K562 treated with DMSO at 1 percent for 48 hours (cell line): ENCODE data around the gene TLR8. TPM values are rescaled to one million over a fixed set of nuclear protein-coding genes. Genes with fewer than 3 reads are reported as not detected.

ENCODE experiments used
- total RNA-seq: library from RNA; unstranded; fragments of 300-600 nt; gene quantifications from 2 replicates; pipeline ENCODE4 v1.2.3, GENCODE V29; 2022; ENCODE audit warnings: low replicate concordance; ENCODE audit errors: extremely low read depth

TLR8 gene
- not detected in 2 replicates for total RNA-seq

GRCh38 chrX:12906046-12906761 lies at the start of gene TLR8:
Gene TLR8 (plus strand): TSS chrX:12906620. CDS start chrX:12906707, 87 bp downstream.

DNA sequence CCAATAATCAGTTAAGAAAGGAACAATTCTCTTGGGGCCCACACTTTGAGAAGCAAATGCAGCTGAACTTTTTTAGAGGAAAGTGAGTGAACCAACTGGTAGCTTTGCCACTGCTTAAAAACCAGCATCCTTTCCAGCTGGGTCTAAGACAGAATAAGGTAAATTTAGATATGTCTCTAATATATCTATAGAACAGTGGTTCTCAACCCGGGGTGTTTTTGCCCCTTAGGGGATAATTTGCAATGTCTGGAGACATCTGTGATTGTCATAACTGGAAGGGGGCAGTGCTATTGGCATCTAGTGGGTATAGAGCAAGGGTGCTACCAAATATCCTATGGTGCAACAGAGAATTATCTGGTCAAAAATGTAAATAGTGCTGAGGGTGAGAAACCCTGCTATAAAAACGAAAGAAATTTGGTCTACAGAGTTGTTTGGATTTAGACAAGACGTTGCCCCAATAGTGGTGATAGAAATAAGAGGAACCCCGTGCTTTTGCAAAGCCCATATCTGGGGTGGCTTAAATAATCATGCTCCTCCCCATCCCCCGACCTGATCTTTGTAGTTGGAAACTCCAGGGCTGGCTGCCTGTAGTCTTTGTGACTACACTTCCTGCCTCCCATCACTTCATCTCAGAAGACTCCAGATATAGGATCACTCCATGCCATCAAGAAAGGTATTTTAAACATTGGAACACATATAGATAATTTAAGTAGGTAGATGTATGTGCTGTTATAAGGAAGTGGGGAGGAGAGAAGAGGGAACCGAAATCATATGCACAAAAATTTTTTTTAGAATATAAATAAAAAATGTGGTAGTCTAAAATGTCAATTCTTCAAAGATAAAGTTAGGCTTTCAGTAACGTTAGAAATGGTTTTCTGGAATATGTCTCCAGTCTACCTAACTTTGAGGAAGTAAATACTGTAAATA lies 39.7 kb upstream of the TLR8 start, which contains the start of gene TLR7:
TLR7 (plus strand) TSS at position 622 of the 927 bp plus-strand sequence. CDS start 507 bp downstream, outside the sequence.

Other genes starting within 250 kb of the TLR8 start
- gene PRPS2, start 115.2 kb upstream of the TLR8 start, total RNA-seq, result not detected in 2 replicates
- not detected in 2 replicates for gene TLR7, start 39.5 kb upstream of the TLR8 start, total RNA-seq
- gene TMSB4X, start 68.5 kb downstream of the TLR8 start, total RNA-seq, result 3,184 and 3,226 TPM in 2 replicates
- gene FAM9C, start 138.0 kb downstream of the TLR8 start, total RNA-seq, result not detected in 2 replicates